Measurements from ENCODE around the gene APOL1. TPM values are rescaled to one million over a fixed set of nuclear protein-coding genes. Genes with fewer than 3 reads are reported as not detected.

APOL1 gene
- polyA plus RNA-seq, 1 donor from 2014 or later: not detected

DNA sequence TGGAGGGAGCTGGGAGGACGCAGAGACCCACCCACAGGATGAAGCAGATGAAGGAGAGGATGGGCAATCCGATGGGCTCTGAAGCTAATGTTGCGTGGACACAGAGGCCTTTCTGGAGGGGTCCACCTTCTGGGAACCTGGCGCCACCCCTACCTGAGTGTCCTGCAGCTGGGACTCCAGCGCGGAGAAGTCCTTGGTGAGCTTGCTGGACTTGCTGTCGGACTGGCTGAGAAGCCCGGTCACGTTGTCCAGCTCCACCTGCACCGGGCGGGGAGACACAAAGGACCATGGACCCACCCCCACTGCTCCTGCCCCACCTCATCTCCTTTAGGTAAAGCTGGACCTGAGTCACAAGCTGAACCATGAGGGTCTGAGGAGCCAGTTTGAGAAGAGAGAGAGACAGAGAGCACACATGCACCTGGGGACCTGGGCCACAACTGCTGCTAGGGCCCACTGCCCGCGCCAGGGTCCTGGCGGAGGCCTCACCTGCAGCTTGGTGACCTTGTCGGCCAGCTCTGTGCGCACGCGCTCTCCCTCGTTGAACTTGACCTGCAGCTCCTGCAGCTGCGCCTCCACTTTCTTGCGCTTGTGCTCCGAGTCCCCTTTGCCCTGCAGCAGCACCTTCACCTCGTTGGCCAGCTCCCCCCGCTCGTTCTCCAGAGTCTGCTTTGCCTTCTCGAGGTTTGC lies 40.8 kb downstream of the APOL1 start:
- no peaks in the 10 kb centered on the region for H3K79me2 ChIP-seq (replicated peaks; ENCODE audit: insufficient read depth, low read length)
- H3K27ac ChIP-seq (ENCODE audit: low read length): no peak overlapping the region
- peaks cover 6% of the 10 kb centered on the region for H3K36me3 ChIP-seq (ENCODE audit: insufficient read depth, low read length)
- H3F3A ChIP-seq (ENCODE audit: insufficient read depth, low read length, poor library complexity, severe bottlenecking): no peaks in the 10 kb centered on the region
- H2AFZ ChIP-seq (ENCODE audit: low read depth, low read length): no peak overlapping the region
- no peak for TF ChIP-seq EP300 (conservative IDR thresholded peaks at IDR 0.05; ENCODE audit: poor library complexity, severe bottlenecking)
- no peak for TF ChIP-seq TAF1 (IDR thresholded peaks at IDR 0.05; ENCODE audit: low read depth)
- no peak for TF ChIP-seq POLR2AphosphoS5 (IDR thresholded peaks at IDR 0.05)
- no peak for TF ChIP-seq REST (IDR thresholded peaks at IDR 0.05; ENCODE audit: borderline replicate concordance)
- no peak for TF ChIP-seq RAD21 (conservative IDR thresholded peaks at IDR 0.05)
- TF ChIP-seq EZH2 (IDR thresholded peaks at IDR 0.05; ENCODE audit: borderline replicate concordance, insufficient read depth, low read length, poor library complexity, severe bottlenecking): no peak
- no peak for TF ChIP-seq CTCF (IDR thresholded peaks at IDR 0.05; ENCODE audit: poor library complexity, severe bottlenecking)
- TF ChIP-seq MXI1 (conservative IDR thresholded peaks at IDR 0.05; ENCODE audit: poor library complexity, severe bottlenecking): no peak
- TF ChIP-seq SMC3 (conservative IDR thresholded peaks at IDR 0.05; ENCODE audit: poor library complexity): no peak
- H3K9me3 ChIP-seq (ENCODE audit: low read length): no peaks in the 10 kb centered on the region
- no peaks in the 10 kb centered on the region for H3K27me3 ChIP-seq (ENCODE audit: insufficient read depth, low read depth, low read length)
- no peak overlapping the region for H3K9ac ChIP-seq (ENCODE audit: low read length)
- H3K4me3 ChIP-seq (ENCODE audit: low read length): no peak overlapping the region
- no peak overlapping the region for H3K4me2 ChIP-seq (ENCODE audit: low read length)
- no peaks in the 10 kb centered on the region for H3K9me2 ChIP-seq (ENCODE audit: insufficient read depth, low read length)
- no peaks in the 10 kb centered on the region for H4K20me1 ChIP-seq (ENCODE audit: insufficient read depth)

DNA sequence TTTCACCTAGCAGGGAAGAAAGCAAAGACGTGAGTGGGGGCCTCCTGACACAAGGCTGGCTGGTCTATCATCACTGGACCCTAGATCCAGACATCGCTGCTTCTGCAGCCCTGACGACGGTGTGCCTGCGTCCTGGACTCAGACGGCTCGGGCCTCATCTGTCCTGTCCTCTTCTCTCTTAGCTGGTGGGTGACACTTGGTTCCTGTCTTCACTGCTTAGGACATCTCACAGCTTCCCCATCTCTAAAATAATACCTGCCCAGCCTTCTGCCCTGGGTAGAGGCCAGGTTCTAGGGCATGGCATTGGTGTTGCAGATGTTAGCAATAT lies 41.3 kb downstream of the APOL1 start:
- H3K36me3 ChIP-seq (ENCODE audit: insufficient read depth, low read length): peaks cover 6% of the 10 kb centered on the region
- no peaks in the 10 kb centered on the region for H3K9me3 ChIP-seq (ENCODE audit: low read length)
- no peak overlapping the region for H3K9ac ChIP-seq (ENCODE audit: low read length)
- no peak overlapping the region for H2AFZ ChIP-seq (ENCODE audit: low read depth, low read length)
- no peaks in the 10 kb centered on the region for H4K20me1 ChIP-seq (ENCODE audit: insufficient read depth)
- no peaks in the 10 kb centered on the region for H3K9me2 ChIP-seq (ENCODE audit: insufficient read depth, low read length)
- no peaks in the 10 kb centered on the region for H3F3A ChIP-seq (ENCODE audit: insufficient read depth, low read length, poor library complexity, severe bottlenecking)
- H3K79me2 ChIP-seq (replicated peaks; ENCODE audit: insufficient read depth, low read length): no peaks in the 10 kb centered on the region
- no peak for TF ChIP-seq EZH2 (IDR thresholded peaks at IDR 0.05; ENCODE audit: borderline replicate concordance, insufficient read depth, low read length, poor library complexity, severe bottlenecking)
- no peak for TF ChIP-seq SMC3 (conservative IDR thresholded peaks at IDR 0.05; ENCODE audit: poor library complexity)
- TF ChIP-seq MXI1 (conservative IDR thresholded peaks at IDR 0.05; ENCODE audit: poor library complexity, severe bottlenecking): no peak
- TF ChIP-seq RAD21 (conservative IDR thresholded peaks at IDR 0.05): no peak
- no peak for TF ChIP-seq REST (IDR thresholded peaks at IDR 0.05; ENCODE audit: borderline replicate concordance)
- no peaks in the 10 kb centered on the region for H3K27me3 ChIP-seq (ENCODE audit: insufficient read depth, low read depth, low read length)
- no peak overlapping the region for H3K4me2 ChIP-seq (ENCODE audit: low read length)
- H3K4me3 ChIP-seq (ENCODE audit: low read length): no peak overlapping the region
- no peak overlapping the region for H3K27ac ChIP-seq (ENCODE audit: low read length)
